Activated CD8-positive, alpha-beta T cell treated with anti-CD3 and anti-CD28 coated beads for 36 hours (primary cell): ENCODE data around the gene VSTM1. TPM values are rescaled to one million over a fixed set of nuclear protein-coding genes. Genes with fewer than 3 reads are reported as not detected.
"Not testable (repeated sequence)": the region's sequence is repeated elsewhere in the genome, so short reads cannot be mapped to it uniquely, and the experiment has no call there.

Source experiments
- ATAC-seq: fragments of 200-7000 bp; cut with Tn5 transposase; one replicate; pipeline ENCODE4 v1.10.0; 2021; ENCODE audit warnings: mild to moderate bottlenecking, moderate library complexity
- CTCF ChIA-PET: fragments of 350-600 bp; sonication (Branson Sonifier 250); formaldehyde crosslinking; loops from one replicate; lab custom pipeline; 2021; ENCODE audit warnings: antibody characterized with exemption; lab: Charles Lee
- POLR2A ChIA-PET: fragments of 350-600 bp; sonication (Branson Sonifier 250); formaldehyde crosslinking; loops from one replicate; lab custom pipeline; 2021; ENCODE audit warnings: antibody characterized with exemption; lab: Charles Lee
- DNase-seq: peaks from one replicate; pipeline ENCODE4 v3.0.0-alpha.2; 2020
- H3K27ac Mint-ChIP-seq: one replicate; pipeline ENCODE4 v1.8.0; 2021; ENCODE audit warnings: mild to moderate bottlenecking, mixed read lengths
- H3K27me3 Mint-ChIP-seq: one replicate; pipeline ENCODE4 v1.8.0; 2021; ENCODE audit warnings: mixed read lengths
- H3K36me3 Mint-ChIP-seq: one replicate; pipeline ENCODE4 v1.8.0; 2021; ENCODE audit warnings: low read depth, mixed read lengths
- H3K4me1 Mint-ChIP-seq: one replicate; pipeline ENCODE4 v1.8.0; 2021; ENCODE audit warnings: low read depth, mixed read lengths
- H3K4me3 Mint-ChIP-seq: one replicate; pipeline ENCODE4 v1.8.0; 2021; ENCODE audit warnings: mild to moderate bottlenecking, moderate library complexity, mixed read lengths
- H3K9me3 Mint-ChIP-seq: one replicate; pipeline ENCODE4 v1.8.0; 2021; ENCODE audit warnings: mixed read lengths
- CTCF ChIP-seq: fragments of 200-600 bp; IDR thresholded peaks from one replicate; pipeline ENCODE4 v1.8.0; 2022; ENCODE audit warnings: antibody characterized with exemption, mild to moderate bottlenecking
- intact Hi-C: fragments of 100-400 bp; cut with micrococcal nuclease; formaldehyde crosslinking; loops from one replicate; pipeline ENCODE4 v1.10.0; 2022
- total RNA-seq, 2 experiments: library from RNA; stranded (reverse); gene quantifications; one replicate each; pipeline ENCODE4 v1.2.3, GENCODE V29; 2021

VSTM1 gene
- total RNA-seq, 2 experiments from 2014 or later, result not detected

- Mint-ChIP-seq H3K27me3 (no peaks in the 10 kb centered on the region), H3K36me3 (peaks cover 34% of the 10 kb centered on the region), H3K4me3 (no peak overlapping the region), H3K9me3 (no peaks in the 10 kb centered on the region), H3K27ac (no peak overlapping the region), H3K4me1 (peaks cover 21% of the 10 kb centered on the region)
- POLR2A ChIA-PET, result interaction anchor here (4.6 kb wide), 1 partner anchor 9 kb away, joined by 42 read pairs; the partner anchor contains the start of genes PRPF31 and TFPT
- intact Hi-C loops, result no loop called here
- no peak for TF ChIP-seq CTCF
- DNase-seq (no peak), ATAC-seq (no peak)
- CTCF ChIA-PET, result no interaction called here
Measured at GRCh38 chr19:54105796-54106195, 42.1 kb upstream of the VSTM1 start.

- H3K36me3 Mint-ChIP-seq, result peaks cover 29% of the 10 kb centered on the region
- POLR2A ChIA-PET, result interaction anchor here (4.6 kb wide), 1 partner anchor 10 kb away, joined by 42 read pairs; the partner anchor contains the start of genes PRPF31 and TFPT
- intact Hi-C loops, result no loop called here
- no peak for DNase-seq
- CTCF ChIA-PET, result no interaction called here
- H3K4me3 Mint-ChIP-seq, result no peak overlapping the region
- H3K27me3 Mint-ChIP-seq, result no peaks in the 10 kb centered on the region
- peaks cover 21% of the 10 kb centered on the region for H3K4me1 Mint-ChIP-seq
- H3K27ac Mint-ChIP-seq, result peak overlapping the region; percentile 32
- H3K9me3 Mint-ChIP-seq, result no peaks in the 10 kb centered on the region
- no peak for ATAC-seq
- TF ChIP-seq CTCF, result no peak
Measured at GRCh38 chr19:54104998-54105715, 41.5 kb upstream of the VSTM1 start.

- CTCF ChIA-PET, result interaction anchor here (1.0 to 1.2 kb wide), 2 partner anchors 57 to 310 kb away, joined by 3 read pairs; partner anchors contain the start of gene LENG1
- peaks cover 20% of the 10 kb centered on the region for H3K36me3 Mint-ChIP-seq
- peaks cover 21% of the 10 kb centered on the region for H3K4me1 Mint-ChIP-seq
- DNase-seq (peak; percentile 98), ATAC-seq (peak; percentile 99)
- peak within 1 kb of the TSS; percentile 99 for H3K4me3 Mint-ChIP-seq
- intact Hi-C loops, result no loop called here
- H3K9me3 Mint-ChIP-seq, result no peaks in the 10 kb centered on the region
- POLR2A ChIA-PET, result interaction anchor here (0.6 to 4.6 kb wide), 4 partner anchors 13 to 234 kb away, joined by 3 to 42 read pairs (median 3); partner anchors contain the start of genes PRPF31, RPS9 and TFPT
- no peaks in the 10 kb centered on the region for H3K27me3 Mint-ChIP-seq
- TF ChIP-seq CTCF, result no peak
- peak within 1 kb of the TSS; percentile 97 for H3K27ac Mint-ChIP-seq
Measured at GRCh38 chr19:54102421-54103169, 38.9 kb upstream of the VSTM1 start, which contains the start of gene NDUFA3. TSS of gene NDUFA3 (plus strand) at chr19:54102855. CDS start at chr19:54102879, 24 bp downstream.

GRCh38 chr19:54100561-54100960 lies 36.9 kb upstream of the VSTM1 start, which contains the start of gene OSCAR:
TSS of gene OSCAR (minus strand) at chr19:54100803. CDS start at chr19:54100792, 11 bp downstream.
- ChIA-PET CTCF (no interaction called here), POLR2A (interaction anchor here (1.1 kb wide), 1 partner anchor 15 kb away, joined by 3 read pairs; the partner anchor contains the start of genes PRPF31 and TFPT)
- no peak within 1 kb of the TSS for H3K27ac Mint-ChIP-seq
- ATAC-seq (no peak), DNase-seq (no peak)
- peaks cover 8% of the 10 kb centered on the region for H3K36me3 Mint-ChIP-seq
- peaks cover 6% of the 10 kb centered on the region for H3K27me3 Mint-ChIP-seq
- H3K4me1 Mint-ChIP-seq, result peaks cover 22% of the 10 kb centered on the region
- no peak for TF ChIP-seq CTCF
- H3K9me3 Mint-ChIP-seq, result no peaks in the 10 kb centered on the region
- intact Hi-C loops, result no loop called here
- H3K4me3 Mint-ChIP-seq, result peak within 1 kb of the TSS; percentile 5

GRCh38 chr19:54099903-54100255 lies 36.2 kb upstream of the VSTM1 start:
- H3K27me3 Mint-ChIP-seq, intact Hi-C loops, H3K27ac Mint-ChIP-seq, DNase-seq, H3K36me3 Mint-ChIP-seq, H3K4me3 Mint-ChIP-seq, H3K9me3 Mint-ChIP-seq, CTCF ChIA-PET, ATAC-seq: not testable (repeated sequence)
- peaks cover 17% of the 10 kb centered on the region for H3K4me1 Mint-ChIP-seq
- POLR2A ChIA-PET, result interaction anchor here (0.6 to 1.1 kb wide), 2 partner anchors 15 to 16 kb away, joined by 3 read pairs; partner anchors contain the start of genes PRPF31 and TFPT
